Vagina (tissue), 2 donors: ENCODE measurements around the gene NIT2. TPM values are rescaled to one million over a fixed set of nuclear protein-coding genes. Genes with fewer than 3 reads are reported as not detected.

Experiments
- DNase-seq, 2 donors: peaks; one replicate each; pipeline ENCODE4 v3.0.0-alpha.2; 2017; ENCODE audit errors: extremely low spot score in 2 of 2
- H3K27ac ChIP-seq: fragments of 200-600 bp; sonication (generic); one replicate; pipeline ENCODE4 v1.5.1; 2019
- H3K27me3 ChIP-seq: fragments of 200-600 bp; sonication (generic); one replicate; pipeline ENCODE4 v1.5.1; 2019
- H3K36me3 ChIP-seq, 2 donors: fragments of 200-600 bp; sonication (generic); one replicate each; pipeline ENCODE4 v1.5.1; 2017 to 2019
- H3K4me1 ChIP-seq: fragments of 200-600 bp; sonication (generic); one replicate; pipeline ENCODE4 v1.5.1; 2019
- H3K4me3 ChIP-seq, 2 donors: fragments of 200-600 bp; sonication (generic); 1 replicate in 1 of 2; 2 replicates in 1 of 2; pipeline ENCODE4 v1.5.1; 2016 to 2019
- H3K9me3 ChIP-seq: fragments of 200-600 bp; sonication (generic); one replicate; pipeline ENCODE4 v1.5.1; 2019
- POLR2A ChIP-seq, 2 donors: fragments of 450-650 bp; IDR thresholded peaks; one replicate each; pipeline ENCODE4 v1.6.1; 2017; ENCODE audit warnings: antibody characterized with exemption in 2 of 2, mild to moderate bottlenecking in 2 of 2, moderate library complexity in 2 of 2
- POLR2AphosphoS5 ChIP-seq, 2 donors: sonication (generic); formaldehyde crosslinking; IDR thresholded peaks; one replicate each; pipeline ENCODE4 v1.9.0; 2017; ENCODE audit warnings: antibody characterized with exemption in 2 of 2, mild to moderate bottlenecking in 2 of 2, low read depth in 1 of 2; ENCODE audit not compliant: insufficient read depth in 1 of 2
- intact Hi-C: fragments of 100-400 bp; cut with DNase I; formaldehyde crosslinking; loops from one replicate; pipeline ENCODE4 v1.15.1; 2023
- total RNA-seq: library from RNA; depleted of rRNA; stranded (reverse); fragments of >200 nt; gene quantifications from one replicate; pipeline ENCODE4 v1.2.3, GENCODE V29; 2016
- TF ChIP-seq, protein P1 (sequence below), 3 experiments: fragments of 450-650 bp in 2 of 3; fragments of 200-600 bp in 1 of 3; sonication (generic) in 1 of 3; IDR thresholded peaks; one replicate each; pipeline ENCODE4 v1.5.1; 2017 to 2019; ENCODE audit warnings: antibody characterized with exemption in 3 of 3, mild to moderate bottlenecking in 2 of 3, moderate library complexity in 2 of 3

The NIT2 gene
- total RNA-seq, 1 donor from 2014 or later = 26.0 TPM

DNA sequence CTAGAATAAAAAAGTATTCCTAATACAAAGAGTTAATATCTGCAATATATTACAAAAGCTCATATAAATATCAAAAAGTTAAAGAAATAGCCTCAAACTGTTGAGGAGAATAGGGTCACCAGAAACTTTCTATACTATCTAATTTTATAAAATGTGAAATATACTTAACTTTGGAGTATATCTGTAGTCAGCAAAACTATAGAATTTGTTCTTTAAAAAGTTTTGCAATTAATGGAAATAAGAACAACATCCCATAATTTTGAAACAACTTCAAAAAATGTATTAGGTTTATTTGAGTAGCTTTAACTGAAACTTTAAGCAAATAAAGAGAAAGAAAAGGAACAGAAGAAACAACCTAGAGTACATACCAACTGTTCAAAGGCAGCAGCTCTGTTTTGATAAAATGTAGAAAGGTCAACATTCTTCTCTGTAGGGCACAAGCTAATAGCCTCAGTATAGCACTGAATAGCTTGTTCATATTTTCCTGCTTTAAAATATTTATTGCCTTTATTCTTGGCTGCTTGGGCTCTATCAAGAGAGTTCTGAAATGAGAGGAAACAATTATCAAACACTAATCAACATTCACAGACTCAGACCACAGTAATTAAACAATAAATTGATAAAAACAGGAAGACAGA is 52.0 kb downstream of the NIT2 start:
- Histone ChIP-seq H3K4me3 (no peak overlapping the region), H3K4me1 (no peaks in the 10 kb centered on the region), H3K9me3 (peaks cover 7% of the 10 kb centered on the region), H3K27me3 (no peaks in the 10 kb centered on the region), H3K27ac (no peak overlapping the region), H3K36me3 (peaks cover 0 to 42% of the 10 kb centered on the region in 2 donors)
- TF ChIP-seq POLR2AphosphoS5 (IDR thresholded peaks at IDR 0.05; ENCODE audit: insufficient read depth in 1 of 2, low read depth in 1 of 2) = no peak
- TF ChIP-seq, protein P1, sequence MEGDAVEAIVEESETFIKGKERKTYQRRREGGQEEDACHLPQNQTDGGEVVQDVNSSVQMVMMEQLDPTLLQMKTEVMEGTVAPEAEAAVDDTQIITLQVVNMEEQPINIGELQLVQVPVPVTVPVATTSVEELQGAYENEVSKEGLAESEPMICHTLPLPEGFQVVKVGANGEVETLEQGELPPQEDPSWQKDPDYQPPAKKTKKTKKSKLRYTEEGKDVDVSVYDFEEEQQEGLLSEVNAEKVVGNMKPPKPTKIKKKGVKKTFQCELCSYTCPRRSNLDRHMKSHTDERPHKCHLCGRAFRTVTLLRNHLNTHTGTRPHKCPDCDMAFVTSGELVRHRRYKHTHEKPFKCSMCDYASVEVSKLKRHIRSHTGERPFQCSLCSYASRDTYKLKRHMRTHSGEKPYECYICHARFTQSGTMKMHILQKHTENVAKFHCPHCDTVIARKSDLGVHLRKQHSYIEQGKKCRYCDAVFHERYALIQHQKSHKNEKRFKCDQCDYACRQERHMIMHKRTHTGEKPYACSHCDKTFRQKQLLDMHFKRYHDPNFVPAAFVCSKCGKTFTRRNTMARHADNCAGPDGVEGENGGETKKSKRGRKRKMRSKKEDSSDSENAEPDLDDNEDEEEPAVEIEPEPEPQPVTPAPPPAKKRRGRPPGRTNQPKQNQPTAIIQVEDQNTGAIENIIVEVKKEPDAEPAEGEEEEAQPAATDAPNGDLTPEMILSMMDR (IDR thresholded peaks at IDR 0.05) = no peak
- TF ChIP-seq POLR2A (IDR thresholded peaks at IDR 0.05) = no peak
- no peak for DNase-seq
- intact Hi-C loops = no loop called here

DNA sequence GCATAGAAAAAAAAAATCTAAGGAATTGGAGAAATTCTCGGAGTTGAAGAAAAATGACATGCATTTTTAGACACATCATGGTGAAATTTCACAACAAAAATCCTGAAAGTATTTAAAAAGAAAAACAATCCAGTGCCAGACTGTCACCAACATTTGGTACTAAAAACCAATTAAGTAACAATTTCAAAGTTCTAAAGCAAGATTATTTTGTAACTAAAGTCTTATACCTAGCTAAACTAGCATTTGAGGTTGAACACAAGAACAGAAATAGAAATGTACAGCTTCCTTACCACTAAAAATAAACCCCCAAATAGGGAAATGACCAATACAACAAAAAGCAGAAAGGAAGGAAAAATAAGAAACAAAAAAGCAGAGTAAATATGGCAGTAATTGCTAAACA is 54.5 kb downstream of the NIT2 start:
- intact Hi-C loops = no loop called here
- Histone ChIP-seq H3K27ac (no peak overlapping the region), H3K9me3 (peaks cover 7% of the 10 kb centered on the region), H3K4me3 (no peak overlapping the region), H3K36me3 (peaks cover 0 to 18% of the 10 kb centered on the region in 2 donors), H3K27me3 (no peaks in the 10 kb centered on the region), H3K4me1 (no peaks in the 10 kb centered on the region)
- TF ChIP-seq POLR2AphosphoS5 (IDR thresholded peaks at IDR 0.05; ENCODE audit: insufficient read depth in 1 of 2, low read depth in 1 of 2) (no peak), POLR2A (IDR thresholded peaks at IDR 0.05) (no peak)
- TF ChIP-seq, protein P1 (IDR thresholded peaks at IDR 0.05) = no peak
- DNase-seq = no peak

DNA sequence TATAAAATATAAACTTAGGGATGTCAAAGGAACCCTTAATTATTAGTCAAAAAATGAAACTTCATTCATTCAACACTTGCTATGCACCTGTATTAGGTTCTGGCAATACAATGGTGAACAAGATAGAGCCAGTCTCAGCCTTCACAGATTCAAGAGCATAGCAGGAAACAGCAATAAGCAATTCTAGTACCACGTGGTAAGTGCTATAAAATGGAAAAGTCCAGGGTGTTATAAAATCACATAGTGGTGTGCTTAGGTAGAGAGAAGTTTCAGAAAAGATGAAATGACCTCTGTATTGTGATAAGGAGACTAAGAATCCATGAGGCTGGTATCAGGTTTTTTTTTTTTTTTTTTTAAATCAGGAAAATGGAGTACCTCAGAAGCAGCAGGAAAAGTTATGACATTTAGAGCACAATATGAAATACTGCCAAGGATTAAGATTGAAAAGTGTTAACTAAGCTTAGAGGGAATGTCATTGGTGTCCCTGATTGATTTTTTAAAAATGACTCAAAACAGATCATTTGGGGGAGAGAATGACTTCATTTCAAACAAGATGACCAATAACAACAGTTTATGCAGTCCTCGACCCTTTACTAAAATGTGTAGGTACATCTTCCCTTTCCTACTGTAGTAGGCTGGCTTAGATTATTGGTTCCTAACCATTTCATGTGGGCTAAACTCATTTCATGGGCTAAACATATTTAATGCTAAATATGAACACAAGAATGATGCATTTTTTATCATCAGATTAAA is 61.3 kb downstream of the NIT2 start:
- no peak overlapping the region for H3K27ac ChIP-seq
- H3K9me3 ChIP-seq = no peaks in the 10 kb centered on the region
- TF ChIP-seq, protein P1 (IDR thresholded peaks at IDR 0.05) = no peak
- TF ChIP-seq POLR2AphosphoS5 (IDR thresholded peaks at IDR 0.05; ENCODE audit: insufficient read depth in 1 of 2, low read depth in 1 of 2) = no peak
- no peak for TF ChIP-seq POLR2A (IDR thresholded peaks at IDR 0.05)
- no peak for DNase-seq
- intact Hi-C loops = no loop called here
- peaks cover 41% of the 10 kb centered on the region for H3K4me1 ChIP-seq
- no peak overlapping the region for H3K4me3 ChIP-seq
- H3K36me3 ChIP-seq = no peaks in the 10 kb centered on the region
- H3K27me3 ChIP-seq = no peaks in the 10 kb centered on the region

DNA sequence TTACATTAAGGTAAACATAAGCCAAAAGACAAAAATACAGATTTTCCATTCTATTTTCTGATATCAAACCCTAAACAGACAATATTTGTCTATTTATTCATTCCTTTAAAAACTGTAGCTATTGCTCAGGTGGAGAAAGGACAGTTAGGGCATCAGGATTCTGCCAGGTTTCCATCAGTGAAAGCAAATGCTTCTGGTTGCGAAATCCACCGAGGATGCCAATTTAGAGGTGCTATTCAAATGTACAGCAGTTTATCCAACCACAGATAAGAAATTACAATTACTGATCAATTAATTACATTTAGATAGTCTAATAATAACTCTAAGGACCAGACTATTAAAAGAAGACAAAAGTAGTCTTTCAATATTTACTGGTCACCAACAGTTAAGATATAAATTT is 62.4 kb downstream of the NIT2 start:
- no peak for DNase-seq
- TF ChIP-seq POLR2AphosphoS5 (IDR thresholded peaks at IDR 0.05; ENCODE audit: insufficient read depth in 1 of 2, low read depth in 1 of 2) = no peak
- TF ChIP-seq POLR2A (IDR thresholded peaks at IDR 0.05) = no peak
- TF ChIP-seq, protein P1 (IDR thresholded peaks at IDR 0.05) = no peak
- intact Hi-C loops = no loop called here
- Histone ChIP-seq H3K36me3 (no peaks in the 10 kb centered on the region), H3K9me3 (no peaks in the 10 kb centered on the region), H3K27ac (no peak overlapping the region), H3K4me3 (no peak overlapping the region), H3K27me3 (no peaks in the 10 kb centered on the region), H3K4me1 (peaks cover 42% of the 10 kb centered on the region)
